ENCODE results near the gene SIAH3. TPM values are rescaled to one million over a fixed set of nuclear protein-coding genes. Genes with fewer than 3 reads are reported as not detected.

Gene SIAH3
- polyA plus RNA-seq, 1 donor, result 0.19 TPM

DNA sequence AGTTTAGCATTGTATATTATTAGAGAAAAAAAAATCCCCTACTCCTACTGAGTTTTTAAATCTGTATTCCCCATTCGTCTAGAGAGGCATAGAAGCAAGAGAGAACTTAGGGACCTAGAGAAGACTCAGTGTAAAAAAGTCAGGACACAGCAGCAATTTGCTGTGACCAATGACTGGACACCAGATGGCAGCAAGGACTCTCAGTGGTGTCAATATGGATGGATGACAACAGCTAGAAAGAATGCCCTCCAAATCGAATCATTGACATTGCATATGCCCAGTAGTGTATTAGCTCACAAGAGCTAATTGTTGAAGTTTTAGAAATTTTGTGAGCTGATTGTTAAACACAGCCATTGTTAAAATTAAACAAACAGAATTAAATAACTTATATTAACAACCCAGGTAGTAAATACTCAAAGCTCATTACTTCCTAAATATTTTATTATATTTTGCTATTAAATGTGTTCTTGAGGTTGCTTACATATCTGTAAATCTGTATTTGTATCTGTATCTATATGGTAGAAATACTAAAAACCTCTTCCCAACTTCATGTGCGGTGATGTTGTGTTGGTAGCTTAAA lies 43.9 kb downstream of the SIAH3 start:
- H3K36me3 ChIP-seq (ENCODE audit: control insufficient read depth, insufficient read depth, low read length), result no peaks in the 10 kb centered on the region
- H3K27ac ChIP-seq (ENCODE audit: low read length), result no peak overlapping the region
- no peaks in the 10 kb centered on the region for H3K9me3 ChIP-seq (ENCODE audit: control insufficient read depth, low read depth, low read length)
- no peaks in the 10 kb centered on the region for H3K4me1 ChIP-seq (ENCODE audit: control insufficient read depth, insufficient read depth, low read length)
- 40% methylated on average over 1 of the region's 3 CpGs for whole genome bisulfite sequencing (ENCODE audit: insufficient coverage, low lambda C conversion rate)
- no peaks in the 10 kb centered on the region for H3K27me3 ChIP-seq (ENCODE audit: control insufficient read depth, insufficient read depth, low read length)
- H3K4me3 ChIP-seq (ENCODE audit: low read length), result no peak overlapping the region
- DNase-seq, result peak; percentile 17 to 21

DNA sequence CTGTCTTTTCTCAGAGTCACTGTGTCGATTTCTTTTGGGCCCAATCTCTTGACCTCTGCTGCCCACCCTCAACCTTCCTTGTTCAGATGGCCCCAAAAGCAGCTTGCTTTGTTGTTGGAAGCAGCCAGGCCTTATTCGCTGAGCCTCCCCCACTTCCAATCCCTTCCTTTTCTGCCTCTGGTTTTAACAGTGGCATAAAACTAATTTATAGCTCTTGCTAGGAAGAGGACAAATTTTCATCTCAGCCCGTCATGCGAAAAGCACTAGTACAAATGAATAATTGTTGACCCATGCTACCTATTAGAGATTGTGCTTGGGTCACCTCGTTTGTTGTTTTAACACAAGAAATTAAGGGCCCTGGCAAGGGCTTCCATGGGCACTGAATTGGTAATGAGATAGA lies 51.1 kb downstream of the SIAH3 start:
- Histone ChIP-seq H3K36me3 (ENCODE audit: control insufficient read depth, insufficient read depth, low read length) (no peaks in the 10 kb centered on the region), H3K4me1 (ENCODE audit: control insufficient read depth, insufficient read depth, low read length) (peaks cover 4% of the 10 kb centered on the region), H3K27me3 (ENCODE audit: control insufficient read depth, insufficient read depth, low read length) (no peaks in the 10 kb centered on the region), H3K9me3 (ENCODE audit: control insufficient read depth, low read depth, low read length) (no peaks in the 10 kb centered on the region), H3K4me3 (ENCODE audit: low read length) (no peak overlapping the region), H3K27ac (ENCODE audit: low read length) (no peak overlapping the region)
- WGBS (ENCODE audit: insufficient coverage, low lambda C conversion rate), result no CpG with 5 or more reads among the region's 5 CpGs
- DNase-seq, result no peak

DNA sequence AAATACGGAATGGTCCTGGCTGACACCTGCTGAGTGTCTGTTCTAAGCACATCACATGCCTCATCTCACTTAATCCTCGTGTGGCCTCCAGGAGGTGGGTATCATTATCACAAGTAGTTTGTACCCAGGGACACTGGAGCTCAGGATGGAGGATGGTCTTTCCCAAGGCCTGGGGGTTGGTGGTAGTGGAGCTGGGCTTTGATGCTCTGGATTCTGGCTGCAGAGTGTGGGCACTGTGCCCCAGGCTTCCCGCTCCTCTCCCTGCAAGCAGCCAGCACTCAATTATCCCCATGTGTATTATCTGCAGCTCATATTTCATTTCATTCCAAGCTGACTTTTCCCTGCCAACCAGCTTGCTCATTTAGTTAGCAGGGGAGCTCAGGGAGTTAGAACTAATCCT lies 52.1 kb downstream of the SIAH3 start:
- WGBS (ENCODE audit: insufficient coverage, low lambda C conversion rate), result no CpG with 5 or more reads among the region's 3 CpGs
- Histone ChIP-seq H3K27ac (ENCODE audit: low read length) (no peak overlapping the region), H3K27me3 (ENCODE audit: control insufficient read depth, insufficient read depth, low read length) (no peaks in the 10 kb centered on the region), H3K9me3 (ENCODE audit: control insufficient read depth, low read depth, low read length) (no peaks in the 10 kb centered on the region), H3K36me3 (ENCODE audit: control insufficient read depth, insufficient read depth, low read length) (no peaks in the 10 kb centered on the region), H3K4me3 (ENCODE audit: low read length) (no peak overlapping the region), H3K4me1 (ENCODE audit: control insufficient read depth, insufficient read depth, low read length) (peaks cover 4% of the 10 kb centered on the region)
- DNase-seq, result no peak

DNA sequence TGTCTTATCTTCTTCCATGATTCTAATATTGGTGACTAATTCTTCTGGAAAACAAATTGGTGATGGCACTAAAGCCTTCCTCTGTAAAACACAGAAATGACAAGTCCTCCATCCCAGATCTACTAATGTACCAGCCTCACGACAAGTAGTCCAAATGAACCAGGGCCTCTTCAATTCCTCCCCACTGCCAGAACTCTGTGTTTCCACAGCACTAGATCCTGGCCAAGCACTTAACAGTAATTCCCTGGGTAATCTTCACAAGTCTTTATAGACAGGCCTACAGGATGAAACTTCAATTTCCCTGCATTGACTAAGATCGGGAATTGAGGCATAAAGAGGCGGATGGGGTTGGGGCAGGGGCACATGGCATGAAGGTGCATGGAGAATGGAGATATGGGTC lies 52.7 kb downstream of the SIAH3 start:
- Histone ChIP-seq H3K27me3 (ENCODE audit: control insufficient read depth, insufficient read depth, low read length) (no peaks in the 10 kb centered on the region), H3K4me3 (ENCODE audit: low read length) (no peak overlapping the region)
- 100% methylated on average over 1 of the region's 3 CpGs for WGBS (ENCODE audit: insufficient coverage, low lambda C conversion rate)

DNA sequence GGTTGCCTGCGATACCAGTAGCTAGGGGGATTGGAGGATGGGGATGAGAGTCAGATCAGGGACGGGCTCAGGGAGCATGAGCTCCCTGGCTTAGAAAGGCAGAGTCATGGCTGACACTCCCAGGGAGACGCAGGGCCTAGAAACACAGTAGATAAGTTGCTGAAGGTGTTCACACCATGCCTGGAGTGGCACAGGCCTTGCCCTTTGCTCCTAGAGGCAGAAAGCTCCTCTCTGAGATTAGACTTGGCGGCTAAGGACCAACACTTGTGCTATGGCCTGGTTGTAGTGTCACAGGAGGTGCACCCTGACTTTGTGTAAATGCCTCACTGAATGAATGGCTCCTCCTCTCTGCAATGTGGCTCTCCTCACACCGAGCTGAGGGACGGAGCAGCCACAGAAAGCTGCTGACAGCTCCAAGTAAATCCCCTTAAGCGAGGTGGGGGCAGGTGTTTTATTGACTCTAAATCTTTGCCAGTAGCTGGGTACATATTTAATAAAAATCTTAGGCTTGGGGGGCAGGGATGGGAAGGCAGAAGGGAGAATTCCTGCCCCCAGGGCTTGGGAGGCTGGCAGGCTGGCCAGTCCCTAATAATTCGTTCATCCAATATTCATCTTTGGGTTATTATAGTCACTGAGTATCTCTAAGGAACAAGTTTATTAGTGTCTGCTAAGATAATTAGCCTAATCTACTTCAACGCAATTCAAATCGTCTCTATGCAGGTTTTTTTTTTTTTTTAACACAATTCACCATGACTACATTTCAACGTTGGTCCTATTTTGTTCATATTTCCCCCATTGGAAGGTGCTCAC lies 54.9 kb downstream of the SIAH3 start:
- H3K4me1 ChIP-seq (ENCODE audit: control insufficient read depth, insufficient read depth, low read length), result peaks cover 7% of the 10 kb centered on the region
- DNase-seq, result peak; percentile 21 to 65
- no peak overlapping the region for H3K4me3 ChIP-seq (ENCODE audit: low read length)
- 53% methylated on average over 2 of the region's 11 CpGs for WGBS (ENCODE audit: insufficient coverage, low lambda C conversion rate)
- no peaks in the 10 kb centered on the region for H3K36me3 ChIP-seq (ENCODE audit: control insufficient read depth, insufficient read depth, low read length)
- no peaks in the 10 kb centered on the region for H3K9me3 ChIP-seq (ENCODE audit: control insufficient read depth, low read depth, low read length)
- no peaks in the 10 kb centered on the region for H3K27me3 ChIP-seq (ENCODE audit: control insufficient read depth, insufficient read depth, low read length)
- H3K27ac ChIP-seq (ENCODE audit: low read length), result no peak overlapping the region

More for the DNA sequence above, 52.7 kb downstream of the SIAH3 start:
- Histone ChIP-seq H3K27ac (ENCODE audit: low read length) (no peak overlapping the region), H3K4me1 (ENCODE audit: control insufficient read depth, insufficient read depth, low read length) (peaks cover 4% of the 10 kb centered on the region), H3K9me3 (ENCODE audit: control insufficient read depth, low read depth, low read length) (no peaks in the 10 kb centered on the region), H3K36me3 (ENCODE audit: control insufficient read depth, insufficient read depth, low read length) (no peaks in the 10 kb centered on the region)
- no peak for DNase-seq

DNA sequence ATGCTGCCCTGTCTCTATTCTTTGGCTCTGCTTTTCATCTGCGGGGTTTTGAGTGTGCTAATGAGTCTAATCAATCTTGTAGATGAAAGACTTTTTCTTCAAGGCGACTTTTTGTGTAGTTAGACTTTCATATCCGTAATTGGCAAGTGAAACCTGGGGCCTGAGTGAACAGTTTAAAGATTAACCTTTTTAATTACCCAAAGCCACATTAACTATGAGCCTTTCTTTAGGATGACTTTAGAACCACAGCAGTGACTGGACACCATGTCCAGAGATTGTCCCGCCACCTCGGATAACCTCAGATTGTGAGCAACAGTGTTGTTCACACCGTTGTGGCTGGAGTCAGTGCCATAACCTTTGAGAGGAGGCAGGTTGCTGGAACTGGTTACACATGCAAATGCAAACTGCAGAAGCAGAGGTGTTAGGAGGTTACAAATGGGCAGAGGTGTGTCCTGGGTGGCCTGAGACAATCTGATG lies 58.7 kb downstream of the SIAH3 start:
- peak; percentile 9 to 53 for DNase-seq
- H3K9me3 ChIP-seq (ENCODE audit: control insufficient read depth, low read depth, low read length), result no peaks in the 10 kb centered on the region
- no peaks in the 10 kb centered on the region for H3K36me3 ChIP-seq (ENCODE audit: control insufficient read depth, insufficient read depth, low read length)
- WGBS (ENCODE audit: insufficient coverage, low lambda C conversion rate), result 0% methylated on average over 1 of the region's 6 CpGs
- H3K4me3 ChIP-seq (ENCODE audit: low read length), result no peak overlapping the region
- peaks cover 7% of the 10 kb centered on the region for H3K4me1 ChIP-seq (ENCODE audit: control insufficient read depth, insufficient read depth, low read length)
- H3K27me3 ChIP-seq (ENCODE audit: control insufficient read depth, insufficient read depth, low read length), result no peaks in the 10 kb centered on the region
- no peak overlapping the region for H3K27ac ChIP-seq (ENCODE audit: low read length)

DNA sequence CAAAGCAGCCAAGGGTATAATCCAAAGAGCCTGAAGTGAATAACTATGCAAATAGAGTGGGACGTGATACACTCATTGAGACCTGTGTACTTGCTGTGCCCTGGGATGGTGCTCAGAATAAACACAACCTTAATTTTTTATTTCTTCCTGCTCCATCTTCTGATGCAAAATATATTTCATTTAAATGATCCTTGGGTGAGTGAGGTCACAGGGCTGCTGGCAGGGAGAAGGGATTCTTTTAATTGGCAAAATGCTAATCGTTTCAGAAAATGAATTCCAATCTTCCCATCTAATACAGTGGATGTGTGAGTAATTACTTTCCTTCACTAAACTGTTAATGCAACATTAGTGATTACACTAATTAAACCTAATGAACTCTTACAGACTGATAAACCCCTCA lies 63.5 kb downstream of the SIAH3 start:
- H3K4me1 ChIP-seq (ENCODE audit: control insufficient read depth, insufficient read depth, low read length), result peaks cover 1% of the 10 kb centered on the region
- no peak overlapping the region for H3K27ac ChIP-seq (ENCODE audit: low read length)
- no peak for DNase-seq
- no peak overlapping the region for H3K4me3 ChIP-seq (ENCODE audit: low read length)
- H3K27me3 ChIP-seq (ENCODE audit: control insufficient read depth, insufficient read depth, low read length), result no peaks in the 10 kb centered on the region
- no peaks in the 10 kb centered on the region for H3K9me3 ChIP-seq (ENCODE audit: control insufficient read depth, low read depth, low read length)
- no peaks in the 10 kb centered on the region for H3K36me3 ChIP-seq (ENCODE audit: control insufficient read depth, insufficient read depth, low read length)
- 88% methylated on average over 1 of the region's 2 CpGs for WGBS (ENCODE audit: insufficient coverage, low lambda C conversion rate)

DNA sequence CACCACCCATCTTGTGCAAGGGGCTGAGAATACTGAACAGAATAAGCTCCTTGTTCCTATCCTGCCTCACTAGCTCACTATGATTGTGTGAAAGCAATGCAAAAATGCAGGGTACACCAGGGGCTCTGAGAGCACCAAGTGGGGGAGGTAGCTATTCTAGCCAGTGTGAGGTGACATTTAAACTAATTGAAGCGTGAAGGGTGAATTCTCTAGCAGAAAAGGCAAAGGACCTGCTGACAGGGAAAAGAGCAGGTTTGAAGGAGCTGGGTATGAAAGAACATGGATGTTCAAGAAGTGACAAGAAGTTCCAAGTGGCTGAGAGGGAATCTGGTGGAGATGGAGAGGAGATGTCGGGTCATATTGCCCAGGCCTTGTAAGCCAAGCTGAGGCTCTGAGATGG lies 64.2 kb downstream of the SIAH3 start:
- Histone ChIP-seq H3K36me3 (ENCODE audit: control insufficient read depth, insufficient read depth, low read length) (no peaks in the 10 kb centered on the region), H3K4me1 (ENCODE audit: control insufficient read depth, insufficient read depth, low read length) (no peaks in the 10 kb centered on the region), H3K27me3 (ENCODE audit: control insufficient read depth, insufficient read depth, low read length) (no peaks in the 10 kb centered on the region), H3K4me3 (ENCODE audit: low read length) (no peak overlapping the region), H3K9me3 (ENCODE audit: control insufficient read depth, low read depth, low read length) (no peaks in the 10 kb centered on the region), H3K27ac (ENCODE audit: low read length) (no peak overlapping the region)
- no CpG with 5 or more reads among the region's 2 CpGs for WGBS (ENCODE audit: insufficient coverage, low lambda C conversion rate)
- DNase-seq, result no peak

DNA sequence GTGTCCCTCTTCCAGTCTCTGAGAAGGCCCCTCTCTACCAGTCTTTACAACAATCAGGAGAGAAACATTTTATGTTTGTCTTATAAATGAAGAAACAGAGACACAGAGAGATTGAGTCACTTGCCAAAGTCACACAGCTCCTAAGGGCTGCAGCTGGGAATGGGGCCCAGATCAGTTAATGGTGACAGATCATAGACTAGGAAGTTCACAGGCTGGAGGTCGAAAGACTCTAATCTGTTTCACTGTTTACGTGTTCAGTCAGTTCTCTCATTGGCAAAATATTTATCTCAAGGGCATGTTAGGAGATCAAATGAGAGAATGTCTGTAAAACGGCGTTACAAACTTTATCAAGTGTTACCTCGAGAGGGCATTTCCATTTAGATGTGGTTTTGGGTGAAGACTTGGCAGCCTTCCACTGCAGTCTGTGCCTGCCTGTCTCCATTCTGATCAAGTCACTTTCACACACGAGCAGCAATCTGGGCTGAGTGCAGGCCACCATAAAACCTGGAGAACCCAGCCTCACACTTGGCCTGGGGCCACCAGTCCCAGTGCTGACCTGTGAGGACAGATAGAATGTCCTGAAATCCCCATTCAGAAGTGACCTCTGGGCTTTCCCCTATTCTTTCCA lies 65.1 kb downstream of the SIAH3 start:
- no peak for DNase-seq
- no peak overlapping the region for H3K27ac ChIP-seq (ENCODE audit: low read length)

DNA sequence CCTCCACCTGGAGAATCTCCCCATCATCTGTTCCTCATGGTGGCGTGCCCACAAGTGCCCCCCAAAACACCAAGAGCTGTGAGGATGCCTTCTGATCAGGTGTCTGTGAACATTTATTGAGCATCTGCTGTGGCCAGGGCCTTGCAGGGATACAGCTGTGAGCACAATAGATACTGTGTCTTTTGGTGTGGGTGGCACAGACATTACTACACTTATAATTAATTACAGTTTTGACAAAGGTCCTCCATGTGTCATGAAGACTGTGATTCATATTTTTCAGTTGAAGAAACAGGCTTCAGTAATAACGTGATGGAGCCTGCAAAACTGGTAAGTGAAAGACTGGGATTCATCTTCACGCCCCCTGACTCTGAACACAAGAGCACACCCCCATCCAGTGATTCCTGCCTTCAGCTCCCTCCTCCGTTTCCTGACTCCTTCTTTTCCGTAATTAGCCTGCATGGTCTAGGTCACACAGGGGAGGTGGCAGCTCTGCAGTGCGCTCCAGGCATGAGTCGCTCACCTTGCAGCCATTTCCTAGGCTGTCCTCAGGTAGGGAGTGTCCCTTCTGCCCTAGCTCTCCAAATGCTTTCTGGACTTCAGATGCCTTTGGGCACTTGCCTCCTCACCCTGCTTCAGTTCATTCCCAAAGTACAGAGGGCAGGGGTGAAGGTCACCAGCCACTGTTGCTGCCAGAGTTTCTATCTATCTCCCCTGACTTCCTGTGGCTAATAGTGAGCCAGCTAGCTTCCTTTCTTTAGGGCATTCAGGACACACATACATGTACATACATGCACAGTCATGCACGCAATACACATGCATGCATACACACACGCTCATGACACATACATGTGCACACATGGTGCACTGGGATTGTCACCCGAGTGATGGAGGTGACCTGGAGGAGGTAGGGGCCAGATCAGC lies 66.5 kb downstream of the SIAH3 start:
- H3K4me1 ChIP-seq (ENCODE audit: control insufficient read depth, insufficient read depth, low read length), result no peaks in the 10 kb centered on the region
- H3K9me3 ChIP-seq (ENCODE audit: control insufficient read depth, low read depth, low read length), result no peaks in the 10 kb centered on the region
- H3K27ac ChIP-seq (ENCODE audit: low read length), result no peak overlapping the region
- H3K27me3 ChIP-seq (ENCODE audit: control insufficient read depth, insufficient read depth, low read length), result no peaks in the 10 kb centered on the region
- no CpG with 5 or more reads among the region's 10 CpGs for WGBS (ENCODE audit: insufficient coverage, low lambda C conversion rate)
- no peak for DNase-seq
- H3K36me3 ChIP-seq (ENCODE audit: control insufficient read depth, insufficient read depth, low read length), result no peaks in the 10 kb centered on the region
- no peak overlapping the region for H3K4me3 ChIP-seq (ENCODE audit: low read length)

More for the DNA sequence above, 65.1 kb downstream of the SIAH3 start:
- Histone ChIP-seq H3K36me3 (ENCODE audit: control insufficient read depth, insufficient read depth, low read length) (no peaks in the 10 kb centered on the region), H3K4me3 (ENCODE audit: low read length) (no peak overlapping the region), H3K9me3 (ENCODE audit: control insufficient read depth, low read depth, low read length) (no peaks in the 10 kb centered on the region), H3K4me1 (ENCODE audit: control insufficient read depth, insufficient read depth, low read length) (no peaks in the 10 kb centered on the region), H3K27me3 (ENCODE audit: control insufficient read depth, insufficient read depth, low read length) (no peaks in the 10 kb centered on the region)
- 80% methylated on average over 1 of the region's 6 CpGs for WGBS (ENCODE audit: insufficient coverage, low lambda C conversion rate)

Measured in large intestine (tissue), 3 donors.